Measurements from ENCODE around the gene BMAL2.

BMAL2 gene

GRCh38 chr12:27332714-27333402 is at the start of gene BMAL2:
TSS of gene BMAL2 (plus strand) at chr12:27332836. CDS start at chr12:27333073, 237 bp downstream.
- peak; percentile 57 for DNase-seq

- DNase-seq, result no peak
Observed at GRCh38 chr12:27284021-27284420, 48.6 kb upstream of the BMAL2 start.

GRCh38 chr12:27284751-27285150 is 47.9 kb upstream of the BMAL2 start:
- DNase-seq, result no peak

GRCh38 chr12:27285403-27285802 is 47.2 kb upstream of the BMAL2 start:
- DNase-seq, result no peak

GRCh38 chr12:27289414-27289813 is 43.2 kb upstream of the BMAL2 start:
- no peak for DNase-seq

GRCh38 chr12:27290501-27291168 is 42.0 kb upstream of the BMAL2 start:
- no peak for DNase-seq

GRCh38 chr12:27291862-27292261 is 40.8 kb upstream of the BMAL2 start:
- no peak for DNase-seq

GRCh38 chr12:27292718-27293117 is 39.9 kb upstream of the BMAL2 start:
- no peak for DNase-seq

GRCh38 chr12:27293463-27293862 is 39.2 kb upstream of the BMAL2 start:
- DNase-seq, result no peak

GRCh38 chr12:27296674-27297073 is 36.0 kb upstream of the BMAL2 start:
- DNase-seq, result no peak

GRCh38 chr12:27297566-27297965 is 35.1 kb upstream of the BMAL2 start:
- DNase-seq, result no peak

- no peak for DNase-seq
Observed at GRCh38 chr12:27299102-27299501, 33.5 kb upstream of the BMAL2 start.

- DNase-seq, result no peak
Observed at GRCh38 chr12:27300226-27300625, 32.4 kb upstream of the BMAL2 start.

- DNase-seq, result no peak
Observed at GRCh38 chr12:27303139-27304111, 29.2 kb upstream of the BMAL2 start.

GRCh38 chr12:27304856-27305255 is 27.8 kb upstream of the BMAL2 start:
- no peak for DNase-seq

GRCh38 chr12:27305673-27306456 is 26.8 kb upstream of the BMAL2 start:
- DNase-seq, result no peak

- no peak for DNase-seq
Observed at GRCh38 chr12:27309293-27309994, 23.2 kb upstream of the BMAL2 start.

- no peak for DNase-seq
Observed at GRCh38 chr12:27309995-27310315, 22.7 kb upstream of the BMAL2 start.

GRCh38 chr12:27316947-27317346 is 15.7 kb upstream of the BMAL2 start:
- no peak for DNase-seq

- DNase-seq, result no peak
Observed at GRCh38 chr12:27319409-27319808, 13.2 kb upstream of the BMAL2 start.

GRCh38 chr12:27319848-27320247 is 12.8 kb upstream of the BMAL2 start:
- DNase-seq, result no peak

- no peak for DNase-seq
Observed at GRCh38 chr12:27324530-27324929, 8.1 kb upstream of the BMAL2 start.
